NCI-H2029 treated with DMSO at 0.1 percent for 48 hours (cell line): Measurements from ENCODE around the gene DCUN1D2.

Source experiments
- DNase-seq: peaks from one replicate; lab custom pipeline; 2025; lab: John Stamatoyannopoulos, UW

DCUN1D2 gene

DNA sequence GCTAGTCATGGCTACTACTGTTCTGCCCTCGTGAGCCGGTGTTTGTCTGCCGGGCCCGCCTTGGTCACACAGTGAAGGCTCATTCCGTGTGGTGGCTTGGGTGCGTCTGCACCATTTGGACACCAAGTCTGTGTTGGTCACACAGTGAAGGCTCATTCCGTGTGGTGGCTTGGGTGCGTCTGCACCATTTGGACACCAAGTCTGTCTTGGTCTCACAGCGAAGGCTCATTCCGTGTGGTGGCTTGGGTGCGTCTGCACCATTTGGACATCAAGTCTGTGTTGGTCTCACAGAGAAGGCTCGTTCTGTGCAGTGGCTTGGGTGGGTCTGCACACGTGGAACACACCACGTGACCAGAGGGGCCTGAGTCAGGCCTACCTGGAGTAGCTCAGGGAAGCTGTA lies 29.0 kb upstream of the DCUN1D2 start:
- DNase-seq, result no peak

DNA sequence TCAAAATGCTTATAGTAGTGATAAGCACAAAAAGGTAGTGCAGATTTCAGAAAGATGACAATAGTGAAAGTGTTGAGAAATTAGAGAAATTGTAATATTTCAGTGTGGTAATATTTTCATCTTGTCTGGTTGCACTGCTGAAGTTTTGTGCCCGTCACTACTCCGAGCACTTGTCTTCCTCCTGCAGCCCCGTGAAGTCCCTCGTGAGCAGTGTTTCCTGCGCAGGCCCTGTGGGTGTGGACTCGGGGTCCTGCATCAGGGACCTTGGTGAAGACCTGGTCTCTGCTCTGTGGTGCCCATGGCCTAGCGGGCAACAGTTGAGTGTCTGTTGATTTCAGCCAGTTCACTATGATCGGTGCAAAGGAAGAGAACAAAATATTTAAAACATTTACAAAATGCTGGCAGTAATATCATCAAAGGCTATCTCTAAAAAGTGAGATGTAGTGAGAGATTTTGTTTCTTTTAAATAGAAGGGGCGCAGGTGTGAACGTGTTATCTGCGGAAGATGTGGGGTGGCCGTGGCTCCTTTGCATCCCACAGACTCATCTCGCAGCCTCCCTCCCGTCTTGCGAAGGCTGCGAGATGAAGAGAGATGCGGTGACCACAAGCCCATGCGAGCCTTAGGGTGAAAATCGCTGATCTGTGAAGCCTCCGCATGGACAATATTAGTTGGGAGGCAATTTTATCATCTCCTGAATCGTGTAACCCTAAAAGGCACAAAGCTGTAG lies 27.7 kb upstream of the DCUN1D2 start:
- DNase-seq, result no peak

DNA sequence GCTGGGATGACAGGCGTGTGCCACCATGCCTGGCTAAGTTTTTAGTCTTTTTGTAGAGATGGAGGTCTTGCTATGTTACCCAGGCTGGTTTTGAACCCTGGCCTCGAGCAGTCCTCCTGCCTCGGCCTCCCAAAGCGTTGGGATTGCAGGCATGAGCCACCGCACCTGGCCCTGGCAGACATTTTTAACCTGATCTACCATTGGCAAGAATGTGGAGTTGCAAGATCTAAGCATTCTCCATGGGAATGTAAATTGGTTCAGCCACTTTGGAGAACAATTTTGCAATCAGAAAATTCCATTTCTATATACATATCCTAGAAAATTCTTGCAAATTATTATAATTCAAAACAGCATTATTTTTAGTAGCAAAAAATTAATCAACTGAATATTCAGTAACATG lies 24.3 kb upstream of the DCUN1D2 start:
- DNase-seq, result no peak

DNA sequence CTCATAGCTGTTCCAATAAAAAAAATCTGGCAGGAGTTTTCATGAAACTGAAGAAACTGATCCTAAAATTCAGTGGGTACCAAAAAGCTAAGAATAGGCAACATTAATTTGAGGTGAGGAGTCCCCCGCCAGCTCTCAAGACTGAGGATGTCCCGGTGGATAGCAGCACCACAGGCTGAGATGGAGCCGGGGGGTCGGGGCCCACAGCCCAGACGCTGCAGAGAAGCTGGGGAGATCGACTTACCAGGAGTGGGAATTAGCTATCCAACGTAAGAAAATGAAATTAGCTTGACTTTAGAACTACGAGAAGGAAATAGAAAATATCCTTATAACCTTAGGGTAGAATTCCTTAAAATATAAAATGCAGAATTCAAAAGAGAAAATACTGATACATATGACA lies 23.2 kb upstream of the DCUN1D2 start:
- no peak for DNase-seq

DNA sequence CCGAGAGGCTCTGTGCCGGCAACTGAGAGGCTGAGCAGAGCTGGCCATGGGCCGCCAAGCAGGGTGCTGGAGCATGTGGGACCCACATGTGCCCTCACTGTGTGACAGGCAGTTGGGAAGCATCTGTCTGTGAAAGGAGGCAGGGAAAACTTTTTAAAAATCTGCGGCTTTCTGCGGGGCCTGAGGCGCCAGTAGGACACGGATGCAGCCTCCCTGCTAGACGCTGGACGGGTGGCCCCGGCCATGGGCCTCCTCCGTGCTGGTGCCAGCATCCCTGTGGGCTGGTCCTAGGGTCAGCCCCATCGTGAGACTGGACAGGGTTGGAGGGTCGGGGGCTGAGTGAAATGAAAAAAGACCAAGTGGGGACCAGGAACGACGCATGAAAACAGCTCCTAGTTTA lies 20.9 kb upstream of the DCUN1D2 start:
- no peak for DNase-seq

DNA sequence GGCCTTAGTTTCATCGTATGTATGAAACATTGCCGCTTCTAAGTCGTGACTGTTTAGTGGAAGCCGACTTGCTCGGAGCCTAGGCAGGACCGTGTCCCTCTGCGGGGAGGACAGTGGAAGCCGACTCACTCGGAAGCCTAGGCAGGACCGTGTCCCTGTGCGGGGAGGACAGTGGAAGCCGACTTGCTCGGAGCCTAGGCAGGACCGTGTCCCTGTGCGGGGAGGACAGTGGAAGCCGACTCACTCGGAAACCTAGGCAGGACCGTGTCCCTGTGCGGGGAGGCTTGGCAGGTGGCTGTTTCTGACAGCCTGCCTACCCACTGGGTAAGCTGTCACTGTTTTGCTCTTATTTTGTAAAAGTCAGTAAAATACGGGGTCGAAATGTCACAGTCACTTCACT lies 20.4 kb upstream of the DCUN1D2 start:
- DNase-seq, result no peak

DNA sequence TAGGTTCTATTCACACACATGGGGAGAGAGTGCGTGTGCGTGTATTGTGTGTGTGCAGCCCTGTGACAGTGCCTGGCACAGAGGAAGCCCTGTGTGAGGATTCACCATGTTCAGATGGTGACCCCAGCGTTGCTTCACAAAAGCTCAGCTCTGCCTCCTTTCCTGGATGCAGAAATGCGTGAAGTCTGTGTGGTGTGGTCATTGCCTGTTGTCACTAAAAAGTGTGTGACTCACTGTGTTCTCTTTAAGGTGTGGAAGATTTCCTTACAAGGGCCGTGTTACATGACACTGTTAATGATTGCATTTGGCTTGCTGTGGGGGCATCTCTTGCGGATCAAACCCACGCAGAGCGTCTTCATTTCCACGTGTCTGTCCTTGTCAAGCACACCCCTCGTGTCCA lies 19.5 kb upstream of the DCUN1D2 start:
- DNase-seq, result no peak

DNA sequence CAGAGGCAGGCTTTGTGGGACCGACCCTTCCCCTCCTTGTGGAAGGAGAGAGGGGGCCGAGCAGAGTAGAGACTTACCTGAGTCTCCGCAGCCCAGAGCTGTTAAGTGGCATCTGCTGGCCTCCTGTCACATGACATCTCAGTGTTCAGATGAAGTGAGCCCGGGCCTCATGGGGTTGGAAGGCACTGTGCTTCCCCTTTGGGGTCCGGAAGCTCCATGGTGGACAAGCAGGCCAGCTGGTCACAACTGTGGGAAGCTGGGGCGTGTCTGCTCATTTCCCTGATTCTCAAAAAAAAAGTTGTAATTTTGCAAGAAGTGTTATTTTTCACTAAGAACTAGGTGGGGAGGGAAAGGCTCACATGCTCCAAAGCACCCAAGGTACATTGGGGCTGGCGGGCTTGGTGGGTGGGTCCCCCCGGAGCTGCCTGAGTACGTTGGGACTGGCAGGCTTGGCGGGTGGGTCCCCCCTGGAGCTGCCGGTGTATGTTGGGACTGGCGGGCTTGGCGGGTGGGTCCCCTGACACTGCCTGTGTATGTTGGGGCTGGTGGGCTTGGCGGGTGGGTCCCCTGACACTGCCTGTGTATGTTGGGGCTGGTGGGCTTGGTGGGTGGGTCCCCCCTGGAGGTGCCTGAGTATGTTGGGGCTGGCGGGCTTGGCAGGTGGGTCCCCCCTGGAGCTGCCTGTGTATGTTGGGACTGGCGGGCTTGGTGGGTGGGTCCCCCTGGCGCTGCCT lies 18.2 kb upstream of the DCUN1D2 start:
- DNase-seq, result no peak

DNA sequence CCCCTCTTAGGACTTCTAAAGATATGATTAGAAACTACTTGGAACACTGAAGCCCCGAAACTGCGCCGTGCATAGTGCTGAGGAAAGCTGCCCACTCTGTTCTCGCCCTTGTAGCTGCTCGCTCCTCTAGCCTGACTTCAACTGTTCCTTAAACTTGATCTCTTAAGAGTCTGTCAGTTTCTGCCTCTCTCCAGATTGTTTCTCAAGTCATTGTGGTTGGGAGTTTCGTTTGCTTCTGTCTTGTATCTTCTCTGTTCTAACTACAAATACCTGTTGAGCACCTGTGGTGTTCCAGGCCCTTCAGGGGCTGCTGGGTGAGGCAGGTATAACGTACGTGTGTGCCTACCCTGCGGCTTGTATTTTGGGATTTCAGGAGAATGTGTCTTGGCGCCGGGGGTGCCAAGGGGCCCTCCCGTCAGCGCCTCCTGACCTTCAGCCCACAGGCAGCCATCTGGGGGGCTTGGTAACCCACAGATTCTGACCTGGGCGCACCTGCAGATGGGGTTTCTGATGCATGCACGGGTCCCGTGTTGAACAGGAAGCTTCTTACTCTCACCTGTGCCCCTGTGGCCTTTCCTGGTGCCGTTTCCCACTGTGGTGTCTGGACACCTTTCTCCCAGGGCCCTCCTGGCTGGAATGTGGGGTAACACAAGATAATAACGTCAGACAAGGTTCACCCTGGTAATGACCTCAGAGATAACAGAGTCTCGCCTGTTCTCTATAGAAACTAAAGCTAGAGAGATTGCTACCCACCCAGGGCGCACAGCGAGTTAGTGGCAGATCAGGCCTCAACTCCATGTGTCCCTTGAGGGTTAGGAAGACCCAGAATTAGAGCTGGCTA lies 17.2 kb upstream of the DCUN1D2 start:
- DNase-seq, result no peak

DNA sequence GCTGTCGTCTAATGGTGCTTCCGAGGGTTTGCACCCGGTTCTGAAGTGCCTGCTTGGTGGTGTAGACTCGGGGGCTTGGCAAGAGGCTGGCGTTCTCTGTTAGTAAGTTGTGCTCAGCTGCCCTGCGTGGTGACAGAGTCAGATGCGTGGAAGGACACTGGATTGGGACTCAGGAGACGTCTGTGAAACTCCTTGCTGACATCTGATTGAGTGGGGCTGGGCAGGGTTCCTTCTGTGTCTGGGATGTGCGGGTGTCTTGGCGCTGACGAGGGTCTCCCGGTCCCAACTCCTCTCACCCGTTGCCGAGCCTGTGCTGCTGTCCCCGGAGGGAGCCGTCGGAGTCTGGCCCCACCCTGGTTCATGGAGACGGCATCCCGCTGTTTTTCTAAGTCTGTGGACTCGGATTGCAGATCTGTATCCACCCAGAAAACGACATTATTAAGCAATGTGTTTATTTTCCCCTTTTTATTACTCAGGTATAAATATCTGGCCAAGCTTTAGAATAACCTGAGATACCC lies 16.4 kb upstream of the DCUN1D2 start:
- DNase-seq, result no peak

DNA sequence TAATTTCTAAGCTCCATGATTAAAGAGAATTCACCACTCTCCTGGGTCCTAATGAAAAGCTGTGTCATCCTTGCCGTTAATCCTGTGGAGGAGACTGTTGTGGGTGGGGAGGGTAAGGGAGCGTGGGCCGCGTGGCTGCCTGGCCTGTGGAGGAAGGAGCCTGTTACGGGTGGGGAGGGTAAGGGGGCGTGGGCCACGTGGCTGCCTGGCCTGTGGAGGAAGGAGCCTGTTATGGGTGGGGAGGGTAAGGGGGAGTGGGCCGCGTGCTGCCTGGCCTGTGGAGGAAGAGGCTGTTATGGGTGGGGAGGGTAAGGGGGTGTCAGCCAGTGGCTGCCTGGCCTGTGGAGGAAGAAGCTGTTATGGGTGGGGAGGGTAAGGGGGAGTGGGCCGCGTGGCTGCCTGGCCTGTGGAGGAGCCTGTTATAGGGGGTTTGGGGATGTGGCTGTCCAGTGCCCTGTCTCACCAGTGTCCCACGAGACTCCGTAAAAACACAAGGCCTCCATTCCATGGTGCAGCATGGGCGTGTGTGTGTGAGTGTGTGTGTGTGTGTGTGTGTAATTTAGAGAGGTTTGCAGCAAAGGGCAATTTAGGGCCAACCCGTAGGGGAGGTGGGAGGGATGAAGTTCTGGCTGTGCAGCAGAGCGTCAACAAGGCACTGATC lies 15.6 kb upstream of the DCUN1D2 start:
- no peak for DNase-seq

DNA sequence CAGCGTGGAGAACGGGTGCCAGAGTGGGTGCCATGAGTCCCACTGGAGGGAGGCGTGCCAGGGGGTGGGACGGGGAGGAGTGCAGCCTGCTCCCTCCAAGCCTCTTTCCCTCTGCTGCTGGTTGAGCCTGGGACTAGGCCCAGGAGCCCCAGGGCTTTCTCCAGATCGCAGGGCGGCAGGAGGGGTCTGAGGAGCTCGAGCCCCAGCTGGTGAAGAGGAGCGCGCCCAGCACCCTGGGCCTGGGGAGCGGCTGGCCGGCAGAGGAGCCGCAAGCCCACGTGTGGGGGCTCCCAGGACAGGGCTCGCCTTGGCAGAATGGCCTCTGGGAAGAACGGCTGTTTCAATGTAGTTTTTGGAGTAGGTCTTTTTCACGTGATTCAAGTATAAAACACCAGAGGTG lies 12.2 kb upstream of the DCUN1D2 start:
- no peak for DNase-seq

DNA sequence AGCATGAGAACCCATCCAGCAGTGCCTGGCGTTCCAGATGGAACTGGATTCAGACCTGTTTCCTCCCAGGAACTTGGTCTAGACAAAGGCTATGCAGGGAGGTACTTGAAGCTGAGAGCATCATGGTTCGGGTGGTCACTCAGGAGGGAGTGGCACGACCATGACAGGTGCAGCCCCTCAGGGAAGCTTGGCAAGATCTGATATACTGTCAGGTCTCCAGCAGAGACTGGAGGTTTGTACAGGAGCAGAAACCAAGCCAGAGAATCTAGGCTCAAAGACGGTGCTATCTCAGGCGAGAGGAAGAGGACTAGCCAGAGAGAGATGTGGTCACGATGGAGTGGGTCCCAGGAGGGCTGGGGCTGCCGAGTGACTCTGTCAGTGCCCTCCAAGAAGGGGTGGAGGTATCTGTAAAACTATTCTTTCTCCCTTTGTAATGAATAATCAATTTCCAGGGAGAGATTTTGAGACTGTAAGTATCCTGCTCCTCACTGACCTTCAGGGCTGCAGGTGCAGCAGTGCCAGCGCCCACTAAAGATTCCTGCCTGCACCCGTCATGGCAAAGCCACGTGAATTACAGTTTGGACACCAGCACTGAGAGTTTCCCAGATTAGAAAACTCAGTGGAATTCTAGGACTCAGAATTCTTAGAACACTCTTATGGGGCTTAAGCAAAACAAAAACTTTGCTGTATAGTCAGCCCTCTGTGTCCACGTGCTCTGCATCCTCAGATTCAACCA lies 10.2 kb upstream of the DCUN1D2 start:
- DNase-seq, result no peak

DNA sequence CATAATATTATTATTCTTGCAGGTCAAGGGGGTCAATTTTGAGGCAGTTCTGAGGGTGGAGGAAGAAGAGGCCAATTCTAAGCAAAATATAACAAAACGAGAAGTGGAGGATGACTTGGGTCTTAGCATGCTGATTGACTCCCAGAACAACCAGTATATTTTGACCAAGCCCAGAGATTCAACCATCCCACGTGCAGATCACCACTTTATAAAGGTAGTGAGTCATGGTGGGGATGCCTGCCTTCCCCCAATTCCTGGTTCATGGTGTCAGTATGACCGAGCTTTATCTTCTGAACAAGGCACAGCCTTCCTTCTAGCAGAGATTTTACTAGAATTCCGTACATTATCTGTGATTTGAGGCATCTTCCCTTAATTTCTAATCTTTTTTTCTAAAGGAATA lies 9.4 kb upstream of the DCUN1D2 start:
- no peak for DNase-seq

DNA sequence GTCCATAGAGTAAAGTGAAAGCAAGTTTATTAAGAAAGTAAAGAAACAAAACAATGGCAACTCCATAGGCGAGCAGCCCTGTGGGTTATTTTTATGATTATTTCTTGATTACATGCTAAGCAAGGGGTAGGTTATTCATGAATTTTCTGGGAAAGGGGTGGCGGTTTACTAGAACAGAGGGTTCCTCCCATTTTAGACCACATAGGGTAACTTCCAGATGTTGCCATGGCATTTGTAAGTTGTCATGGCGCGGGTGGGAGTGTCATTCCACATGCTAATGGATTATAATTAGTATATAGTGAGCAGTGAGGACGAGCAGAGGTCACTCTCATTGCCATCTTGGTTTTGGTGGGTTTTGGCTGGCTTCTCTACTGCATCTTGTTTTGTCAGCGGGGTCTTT lies 8.4 kb upstream of the DCUN1D2 start:
- no peak for DNase-seq

DNA sequence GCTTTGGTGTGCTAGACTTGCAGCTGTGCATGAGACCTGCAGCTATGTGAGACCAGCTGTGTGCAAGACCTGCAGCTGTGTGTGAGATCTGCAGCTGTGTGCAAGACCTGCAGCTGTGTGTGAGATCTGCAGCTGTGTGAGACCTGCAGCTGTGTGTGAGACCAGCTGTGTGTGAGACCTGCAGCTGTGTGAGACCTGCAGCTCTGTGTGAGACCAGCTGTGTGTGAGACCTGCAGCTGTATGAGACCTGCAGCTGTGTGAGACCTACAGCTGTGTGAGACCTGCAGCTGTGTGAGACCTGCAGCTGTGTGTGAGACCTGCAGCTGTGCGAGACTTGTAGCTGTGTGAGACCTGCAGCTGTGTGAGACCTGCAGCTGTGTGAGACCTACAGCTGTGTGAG lies 6.7 kb upstream of the DCUN1D2 start:
- no peak for DNase-seq

DNA sequence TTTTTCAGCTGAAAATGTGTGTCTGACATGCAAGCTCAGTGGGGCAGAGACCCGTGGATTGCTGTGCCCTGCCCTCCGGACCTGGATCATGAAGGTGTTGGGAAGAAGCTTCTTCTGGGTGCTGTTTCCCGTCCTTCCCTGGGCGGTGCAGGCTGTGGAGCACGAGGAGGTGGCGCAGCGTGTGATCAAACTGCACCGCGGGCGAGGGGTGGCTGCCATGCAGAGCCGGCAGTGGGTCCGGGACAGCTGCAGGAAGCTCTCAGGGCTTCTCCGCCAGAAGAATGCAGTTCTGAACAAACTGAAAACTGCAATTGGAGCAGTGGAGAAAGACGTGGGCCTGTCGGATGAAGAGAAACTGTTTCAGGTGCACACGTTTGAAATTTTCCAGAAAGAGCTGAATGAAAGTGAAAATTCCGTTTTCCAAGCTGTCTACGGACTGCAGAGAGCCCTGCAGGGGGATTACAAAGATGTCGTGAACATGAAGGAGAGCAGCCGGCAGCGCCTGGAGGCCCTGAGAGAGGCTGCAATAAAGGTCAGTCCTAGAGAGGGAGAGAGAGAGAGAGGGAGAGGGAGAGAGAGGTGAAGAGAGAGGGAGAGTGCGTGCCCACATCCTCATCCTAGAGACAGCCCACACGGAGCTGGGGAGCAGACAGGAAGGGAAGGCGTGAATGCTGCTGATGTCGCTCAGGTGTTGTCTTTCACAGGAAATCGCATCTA lies 5.1 kb upstream of the DCUN1D2 start:
- no peak for DNase-seq

DNA sequence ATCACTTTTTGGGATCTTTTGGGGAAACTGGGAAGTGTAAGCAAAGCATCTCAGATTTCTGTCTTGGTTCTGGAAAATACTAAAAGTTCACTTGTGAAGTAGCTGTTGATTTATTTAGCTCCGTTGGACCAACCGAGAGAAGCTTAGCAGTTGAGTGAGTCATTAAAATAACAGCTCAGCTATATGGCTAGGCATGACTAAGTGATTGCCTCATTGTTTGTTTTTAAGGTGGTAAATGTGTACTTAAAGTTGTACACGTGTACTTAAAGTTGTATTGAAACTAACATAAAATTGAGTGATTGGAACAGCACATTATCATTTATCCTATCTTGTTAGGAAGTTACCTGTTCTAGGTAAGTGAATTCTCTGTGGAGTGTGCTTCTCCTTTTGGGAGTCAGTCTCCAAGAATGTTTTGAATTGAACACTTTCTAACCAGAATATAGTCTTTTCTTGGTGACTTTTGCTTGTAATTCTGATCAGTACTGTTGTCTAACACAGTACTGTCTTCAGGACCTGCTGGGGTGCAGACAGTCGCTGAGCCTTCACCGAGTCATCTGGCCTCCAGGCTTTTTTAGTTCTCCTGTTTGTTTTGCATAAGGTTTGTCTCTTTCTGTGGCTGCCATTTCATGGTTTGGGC lies 2.9 kb upstream of the DCUN1D2 start:
- DNase-seq, result no peak

DNA sequence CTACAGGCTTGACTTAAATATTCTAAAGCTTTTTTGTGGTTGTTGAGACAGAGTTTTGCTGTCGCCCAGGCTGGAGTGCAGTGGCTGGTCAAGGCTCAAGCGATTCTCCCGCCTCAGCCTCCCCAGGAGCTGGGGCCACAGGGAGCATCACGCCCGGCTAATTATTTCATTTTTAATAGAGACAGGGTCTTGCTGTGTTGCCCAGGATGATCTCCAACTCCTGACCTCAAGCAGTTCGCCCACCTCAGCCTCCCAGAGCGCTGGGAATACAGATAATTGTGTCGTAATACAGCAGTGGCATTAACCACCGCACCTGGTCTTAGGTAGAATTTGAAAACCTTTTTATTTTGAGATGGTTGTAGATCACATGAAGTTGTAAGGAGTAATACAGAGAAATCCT lies 1.5 kb upstream of the DCUN1D2 start:
- no peak for DNase-seq

DNA sequence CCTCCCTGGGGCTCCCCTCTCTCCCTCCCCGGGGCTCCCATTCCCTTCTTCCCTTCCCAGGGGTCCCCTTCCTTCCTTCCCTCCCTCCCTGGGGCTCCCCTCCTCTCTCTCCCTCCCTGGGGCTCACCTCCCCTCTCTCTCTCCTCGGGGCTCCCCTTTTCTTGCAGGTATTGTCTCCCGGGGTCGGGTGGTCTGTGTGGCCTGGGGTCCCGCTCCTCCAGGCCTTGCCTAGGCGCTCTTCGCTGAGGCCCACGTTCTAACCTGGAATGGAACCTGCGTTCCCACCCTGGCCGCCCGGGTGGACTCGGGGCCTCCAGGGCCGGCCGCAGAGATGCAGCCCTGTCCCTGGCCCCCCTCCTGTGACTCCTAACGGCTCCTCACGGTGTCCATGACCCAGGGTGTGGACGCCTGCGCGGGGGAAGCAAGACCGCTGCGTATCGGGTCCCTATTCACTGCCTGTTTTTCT lies 940 bp upstream of the DCUN1D2 start:
- no peak for DNase-seq
